ENCODE data around the gene ESYT3.
A peak's percentile ranks its signal among the peaks of the same experiment; 100 is the strongest.

The ESYT3 gene

DNA sequence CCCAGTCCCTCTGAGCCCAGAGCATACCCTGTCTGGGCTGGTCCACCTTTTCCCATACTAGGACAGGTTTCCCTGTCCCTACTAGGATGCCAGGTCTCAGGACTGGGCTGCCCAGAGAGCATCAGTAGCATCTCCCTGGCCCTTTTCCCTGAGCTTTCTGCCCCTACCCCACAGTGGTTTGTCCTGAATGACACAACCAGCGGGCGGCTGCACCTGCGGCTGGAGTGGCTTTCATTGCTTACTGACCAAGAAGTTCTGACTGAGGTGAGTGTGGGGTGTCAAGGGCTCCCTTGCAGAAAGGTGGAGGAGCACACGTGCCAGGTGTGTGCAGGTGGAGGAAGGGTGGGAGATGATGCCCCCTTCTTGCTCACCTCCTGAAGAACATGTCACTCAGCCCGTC is 33.5 kb downstream of the ESYT3 start:
- Histone ChIP-seq H3K27me3 (ENCODE audit: control insufficient read depth in 1 of 2, insufficient read depth in 2 of 2, low read length in 2 of 2) (no peaks in the 10 kb centered on the region), H3K27ac (ENCODE audit: low read depth, low read length) (no peak overlapping the region), H3K9ac (ENCODE audit: low read length) (no peak overlapping the region), H3K4me3 (ENCODE audit: low read depth in 1 of 2, low read length in 2 of 2) (no peak overlapping the region), H3K9me3 (ENCODE audit: low read length) (no peaks in the 10 kb centered on the region), H3K4me1 (ENCODE audit: insufficient read depth, low read length) (peaks cover 33% of the 10 kb centered on the region), H3K36me3 (ENCODE audit: insufficient read depth, low read length) (no peaks in the 10 kb centered on the region)

DNA sequence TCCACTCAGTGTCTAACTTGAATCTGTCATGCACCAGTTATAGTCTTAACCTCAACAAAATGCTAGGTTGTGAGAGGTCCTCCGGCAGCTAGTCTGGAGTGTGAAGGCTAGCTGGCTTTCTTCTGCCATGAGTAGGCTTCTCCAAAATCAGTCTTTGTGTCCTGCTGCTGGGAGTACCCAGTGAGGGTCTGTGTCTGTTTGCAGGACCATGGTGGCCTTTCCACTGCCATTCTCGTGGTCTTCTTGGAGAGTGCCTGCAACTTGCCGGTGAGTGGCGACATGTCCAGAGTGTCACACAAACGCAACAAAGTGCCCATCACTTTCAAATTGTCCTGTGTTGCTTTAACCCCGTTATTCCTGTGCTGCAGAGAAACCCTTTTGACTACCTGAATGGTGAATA is 34.0 kb downstream of the ESYT3 start:
- no peak overlapping the region for H3K4me3 ChIP-seq (ENCODE audit: low read depth in 1 of 2, low read length in 2 of 2)
- H3K27me3 ChIP-seq (ENCODE audit: control insufficient read depth in 1 of 2, insufficient read depth in 2 of 2, low read length in 2 of 2): no peaks in the 10 kb centered on the region
- H3K9me3 ChIP-seq (ENCODE audit: low read length): no peaks in the 10 kb centered on the region
- H3K27ac ChIP-seq (ENCODE audit: low read depth, low read length): no peak overlapping the region
- no peak overlapping the region for H3K9ac ChIP-seq (ENCODE audit: low read length)
- H3K4me1 ChIP-seq (ENCODE audit: insufficient read depth, low read length): peaks cover 33% of the 10 kb centered on the region
- H3K36me3 ChIP-seq (ENCODE audit: insufficient read depth, low read length): no peaks in the 10 kb centered on the region

DNA sequence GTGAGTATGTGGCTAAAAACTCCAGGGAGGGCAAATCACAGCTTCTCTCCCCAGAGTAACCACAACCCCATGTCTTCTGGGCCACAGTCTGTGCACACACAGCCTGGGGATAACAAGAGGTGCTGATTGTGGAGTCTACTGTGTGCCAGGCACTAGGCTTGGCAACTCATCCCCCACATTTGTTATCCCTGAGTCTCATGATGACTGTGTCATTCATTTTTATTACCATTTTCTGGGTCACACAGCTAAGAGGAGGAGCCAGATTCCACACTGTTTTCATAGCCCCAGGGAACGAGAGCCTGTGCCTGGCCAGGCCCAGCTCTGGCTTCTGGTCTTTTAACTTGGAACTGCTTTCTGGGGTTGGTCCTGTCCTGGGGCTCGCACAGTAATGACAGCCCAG is 34.5 kb downstream of the ESYT3 start:
- Histone ChIP-seq H3K27ac (ENCODE audit: low read depth, low read length) (peak overlapping the region; percentile 59), H3K4me3 (ENCODE audit: low read depth in 1 of 2, low read length in 2 of 2) (no peak overlapping the region), H3K36me3 (ENCODE audit: insufficient read depth, low read length) (no peaks in the 10 kb centered on the region), H3K9me3 (ENCODE audit: low read length) (no peaks in the 10 kb centered on the region), H3K4me1 (ENCODE audit: insufficient read depth, low read length) (peaks cover 33% of the 10 kb centered on the region), H3K9ac (ENCODE audit: low read length) (no peak overlapping the region), H3K27me3 (ENCODE audit: control insufficient read depth in 1 of 2, insufficient read depth in 2 of 2, low read length in 2 of 2) (no peaks in the 10 kb centered on the region)

DNA sequence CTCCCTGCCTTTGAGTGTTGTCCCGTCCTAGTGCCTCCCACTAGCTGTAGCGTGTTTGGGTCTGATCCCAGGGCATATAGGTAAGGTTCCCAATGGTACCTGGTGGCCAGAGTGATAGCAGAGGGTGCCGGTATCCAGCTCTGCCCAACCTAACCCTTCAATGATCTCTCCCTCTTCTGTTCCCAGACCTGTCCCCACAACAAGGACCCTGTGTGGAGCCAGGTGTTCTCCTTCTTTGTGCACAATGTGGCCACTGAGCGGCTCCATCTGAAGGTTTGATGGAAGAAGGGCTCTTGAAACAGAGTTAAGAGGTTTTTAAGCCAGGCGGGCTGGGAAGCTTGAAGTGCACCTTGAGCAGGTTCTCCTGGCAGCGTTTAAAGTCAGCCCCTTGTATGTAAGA is 35.5 kb downstream of the ESYT3 start:
- H3K4me3 ChIP-seq (ENCODE audit: low read depth in 1 of 2, low read length in 2 of 2): no peak overlapping the region
- no peaks in the 10 kb centered on the region for H3K27me3 ChIP-seq (ENCODE audit: control insufficient read depth in 1 of 2, insufficient read depth in 2 of 2, low read length in 2 of 2)
- no peaks in the 10 kb centered on the region for H3K36me3 ChIP-seq (ENCODE audit: insufficient read depth, low read length)
- H3K27ac ChIP-seq (ENCODE audit: low read depth, low read length): peak overlapping the region; percentile 59
- no peak overlapping the region for H3K9ac ChIP-seq (ENCODE audit: low read length)
- H3K9me3 ChIP-seq (ENCODE audit: low read length): no peaks in the 10 kb centered on the region
- peaks cover 33% of the 10 kb centered on the region for H3K4me1 ChIP-seq (ENCODE audit: insufficient read depth, low read length)

DNA sequence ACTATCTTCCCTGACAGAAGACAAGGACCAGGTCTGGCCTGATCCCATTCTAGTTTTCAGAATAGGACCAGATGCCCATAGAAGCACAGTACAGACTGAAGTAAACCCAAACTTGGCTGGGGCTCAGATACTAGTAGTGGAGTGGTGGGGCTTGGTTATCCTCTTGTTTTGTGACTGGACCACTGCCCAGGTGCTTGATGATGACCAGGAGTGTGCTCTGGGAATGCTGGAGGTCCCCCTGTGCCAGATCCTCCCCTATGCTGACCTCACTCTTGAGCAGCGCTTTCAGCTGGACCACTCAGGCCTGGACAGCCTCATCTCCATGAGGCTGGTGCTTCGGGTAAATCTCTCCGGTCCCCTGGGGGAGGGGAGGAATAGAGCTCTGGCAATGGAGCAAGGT is 36.3 kb downstream of the ESYT3 start:
- Histone ChIP-seq H3K36me3 (ENCODE audit: insufficient read depth, low read length) (no peaks in the 10 kb centered on the region), H3K9me3 (ENCODE audit: low read length) (no peaks in the 10 kb centered on the region), H3K4me3 (ENCODE audit: low read depth in 1 of 2, low read length in 2 of 2) (no peak overlapping the region), H3K9ac (ENCODE audit: low read length) (no peak overlapping the region), H3K4me1 (ENCODE audit: insufficient read depth, low read length) (peaks cover 33% of the 10 kb centered on the region), H3K27me3 (ENCODE audit: control insufficient read depth in 1 of 2, insufficient read depth in 2 of 2, low read length in 2 of 2) (no peaks in the 10 kb centered on the region), H3K27ac (ENCODE audit: low read depth, low read length) (peak overlapping the region; percentile 59)

DNA sequence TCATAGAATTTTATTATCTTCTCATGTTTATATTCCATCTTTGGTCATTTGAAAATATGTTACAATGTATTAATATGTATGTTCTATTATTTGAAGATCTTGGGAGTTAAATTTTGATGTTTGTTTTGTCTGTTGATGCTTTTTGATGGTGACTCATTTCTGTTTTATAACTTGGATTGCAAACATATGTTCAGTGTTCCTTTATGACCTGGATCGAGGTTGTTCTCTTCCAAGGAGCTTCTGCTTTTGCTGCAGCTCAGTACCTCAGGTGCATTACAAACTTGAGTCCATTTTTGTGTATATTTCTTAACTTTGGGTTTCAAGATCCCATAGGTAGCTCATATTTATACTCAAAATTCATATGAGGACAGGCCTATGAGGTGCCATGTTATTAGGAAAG is 37.1 kb downstream of the ESYT3 start:
- H3K36me3 ChIP-seq (ENCODE audit: insufficient read depth, low read length): no peaks in the 10 kb centered on the region
- H3K9me3 ChIP-seq (ENCODE audit: low read length): no peaks in the 10 kb centered on the region
- no peak overlapping the region for H3K9ac ChIP-seq (ENCODE audit: low read length)
- peaks cover 33% of the 10 kb centered on the region for H3K4me1 ChIP-seq (ENCODE audit: insufficient read depth, low read length)
- no peak overlapping the region for H3K4me3 ChIP-seq (ENCODE audit: low read depth in 1 of 2, low read length in 2 of 2)
- H3K27ac ChIP-seq (ENCODE audit: low read depth, low read length): peak overlapping the region; percentile 54
- H3K27me3 ChIP-seq (ENCODE audit: control insufficient read depth in 1 of 2, insufficient read depth in 2 of 2, low read length in 2 of 2): no peaks in the 10 kb centered on the region

DNA sequence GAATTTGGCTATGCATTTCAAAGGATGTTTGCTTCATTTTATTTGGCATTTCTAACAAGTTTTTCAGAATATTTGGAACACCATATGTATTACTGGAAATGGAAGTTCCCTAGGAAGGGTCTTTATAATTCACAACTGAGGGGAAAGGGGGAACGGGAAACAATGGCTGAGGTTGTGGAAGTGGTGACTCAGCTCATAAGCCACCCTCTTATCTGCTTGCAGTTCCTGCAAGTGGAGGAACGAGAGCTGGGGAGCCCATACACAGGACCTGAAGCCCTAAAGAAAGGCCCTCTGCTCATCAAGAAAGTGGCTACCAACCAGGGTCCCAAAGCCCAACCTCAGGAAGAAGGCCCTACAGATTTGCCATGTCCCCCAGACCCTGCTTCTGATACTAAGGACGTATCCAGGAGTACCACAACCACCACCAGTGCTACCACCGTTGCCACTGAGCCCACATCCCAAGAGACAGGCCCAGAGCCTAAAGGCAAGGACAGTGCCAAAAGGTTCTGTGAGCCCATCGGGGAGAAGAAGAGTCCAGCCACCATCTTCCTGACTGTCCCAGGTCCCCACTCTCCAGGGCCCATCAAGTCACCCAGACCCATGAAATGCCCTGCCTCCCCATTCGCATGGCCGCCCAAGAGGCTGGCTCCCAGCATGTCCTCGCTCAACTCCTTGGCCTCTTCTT is 37.9 kb downstream of the ESYT3 start:
- Histone ChIP-seq H3K36me3 (ENCODE audit: insufficient read depth, low read length) (no peaks in the 10 kb centered on the region), H3K9me3 (ENCODE audit: low read length) (no peaks in the 10 kb centered on the region), H3K27ac (ENCODE audit: low read depth, low read length) (no peak overlapping the region), H3K9ac (ENCODE audit: low read length) (no peak overlapping the region), H3K27me3 (ENCODE audit: control insufficient read depth in 1 of 2, insufficient read depth in 2 of 2, low read length in 2 of 2) (no peaks in the 10 kb centered on the region), H3K4me3 (ENCODE audit: low read depth in 1 of 2, low read length in 2 of 2) (no peak overlapping the region), H3K4me1 (ENCODE audit: insufficient read depth, low read length) (peaks cover 33% of the 10 kb centered on the region)

DNA sequence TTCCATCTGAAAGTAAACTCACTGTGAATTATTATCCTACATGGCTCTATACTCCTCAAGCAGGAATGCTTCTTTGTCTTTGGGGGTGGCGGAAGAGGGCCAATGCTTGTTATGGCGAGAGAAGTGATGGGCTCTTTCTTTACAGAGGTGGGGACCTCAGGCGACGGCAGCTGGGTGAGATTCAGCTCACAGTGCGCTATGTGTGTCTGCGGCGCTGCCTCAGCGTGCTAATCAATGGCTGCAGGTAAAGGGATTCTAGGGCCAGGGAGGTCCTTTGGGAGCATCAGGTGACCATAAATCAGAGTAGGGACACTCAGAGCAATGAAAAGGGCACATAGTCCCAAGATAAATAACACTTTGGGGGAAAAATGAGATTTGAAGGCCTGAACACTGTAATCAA is 39.0 kb downstream of the ESYT3 start:
- H3K9me3 ChIP-seq (ENCODE audit: low read length): no peaks in the 10 kb centered on the region
- H3K27me3 ChIP-seq (ENCODE audit: control insufficient read depth in 1 of 2, insufficient read depth in 2 of 2, low read length in 2 of 2): no peaks in the 10 kb centered on the region
- peaks cover 27% of the 10 kb centered on the region for H3K4me1 ChIP-seq (ENCODE audit: insufficient read depth, low read length)
- H3K27ac ChIP-seq (ENCODE audit: low read depth, low read length): no peak overlapping the region
- no peaks in the 10 kb centered on the region for H3K36me3 ChIP-seq (ENCODE audit: insufficient read depth, low read length)
- H3K4me3 ChIP-seq (ENCODE audit: low read depth in 1 of 2, low read length in 2 of 2): no peak overlapping the region
- no peak overlapping the region for H3K9ac ChIP-seq (ENCODE audit: low read length)

DNA sequence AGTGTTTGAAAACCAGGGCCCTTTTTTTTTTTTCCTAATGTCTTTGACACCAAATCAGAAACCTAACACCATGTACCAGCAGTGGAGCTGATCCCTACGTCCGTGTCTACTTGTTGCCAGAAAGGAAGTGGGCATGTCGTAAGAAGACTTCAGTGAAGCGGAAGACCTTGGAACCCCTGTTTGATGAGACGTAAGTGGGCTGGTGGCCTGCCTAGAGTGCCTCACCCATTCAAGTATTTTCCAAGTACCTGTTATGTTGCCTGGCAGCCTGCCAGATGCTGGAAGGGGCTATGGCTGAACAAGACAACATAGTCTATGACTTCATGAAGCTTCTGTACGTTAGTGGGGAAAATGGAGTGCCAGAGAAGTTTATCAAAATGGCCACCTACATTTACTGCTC is 39.7 kb downstream of the ESYT3 start:
- no peak overlapping the region for H3K4me3 ChIP-seq (ENCODE audit: low read depth in 1 of 2, low read length in 2 of 2)

DNA sequence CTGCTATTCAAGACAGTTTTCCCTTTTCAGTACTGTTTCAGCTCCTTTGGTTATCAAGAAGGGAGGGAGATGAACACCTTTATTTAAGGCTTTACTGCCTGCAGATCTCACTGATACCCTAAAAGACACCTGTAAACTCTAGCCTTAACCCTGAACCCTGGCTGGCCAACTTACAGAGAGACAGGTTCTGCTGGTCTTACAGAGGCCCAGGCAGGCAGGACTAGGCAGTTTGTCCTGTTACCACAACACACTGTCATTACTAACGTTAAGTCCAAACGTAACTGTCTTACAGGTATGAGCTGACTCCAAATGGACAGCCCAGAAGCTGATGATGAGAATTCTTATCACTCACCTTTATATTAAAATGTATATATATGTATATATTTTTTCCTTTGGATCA is 42.1 kb downstream of the ESYT3 start:
- no peak overlapping the region for H3K4me3 ChIP-seq (ENCODE audit: low read depth in 1 of 2, low read length in 2 of 2)
- H3K36me3 ChIP-seq (ENCODE audit: insufficient read depth, low read length): no peaks in the 10 kb centered on the region
- no peak overlapping the region for H3K9ac ChIP-seq (ENCODE audit: low read length)
- no peaks in the 10 kb centered on the region for H3K4me1 ChIP-seq (ENCODE audit: insufficient read depth, low read length)
- no peaks in the 10 kb centered on the region for H3K9me3 ChIP-seq (ENCODE audit: low read length)
- H3K27me3 ChIP-seq (ENCODE audit: control insufficient read depth in 1 of 2, insufficient read depth in 2 of 2, low read length in 2 of 2): no peaks in the 10 kb centered on the region
- no peak overlapping the region for H3K27ac ChIP-seq (ENCODE audit: low read depth, low read length)

More for the DNA sequence above, 39.7 kb downstream of the ESYT3 start:
- Histone ChIP-seq H3K27me3 (ENCODE audit: control insufficient read depth in 1 of 2, insufficient read depth in 2 of 2, low read length in 2 of 2) (no peaks in the 10 kb centered on the region), H3K36me3 (ENCODE audit: insufficient read depth, low read length) (no peaks in the 10 kb centered on the region), H3K9me3 (ENCODE audit: low read length) (no peaks in the 10 kb centered on the region), H3K27ac (ENCODE audit: low read depth, low read length) (no peak overlapping the region), H3K4me1 (ENCODE audit: insufficient read depth, low read length) (peaks cover 20% of the 10 kb centered on the region), H3K9ac (ENCODE audit: low read length) (no peak overlapping the region)

DNA sequence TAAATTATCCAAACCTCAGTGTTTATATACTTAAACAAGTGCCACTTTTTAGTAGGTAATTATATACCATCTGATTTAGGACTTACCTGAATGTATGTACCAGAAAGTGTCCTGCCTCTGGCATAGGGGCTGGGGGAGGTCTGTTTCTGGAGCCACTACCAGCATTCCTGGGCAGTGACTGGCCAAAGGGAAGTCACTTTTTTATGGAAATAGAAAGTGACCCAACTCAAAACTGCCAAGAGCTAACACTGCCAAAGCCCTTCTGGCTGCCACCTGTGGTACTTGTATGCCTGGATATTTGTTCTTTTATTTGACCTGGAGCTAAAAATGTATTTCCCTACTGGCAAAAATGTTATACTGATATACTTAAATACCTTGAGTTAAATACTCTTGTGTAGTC is 42.7 kb downstream of the ESYT3 start:
- Histone ChIP-seq H3K9ac (ENCODE audit: low read length) (no peak overlapping the region), H3K27ac (ENCODE audit: low read depth, low read length) (no peak overlapping the region), H3K27me3 (ENCODE audit: control insufficient read depth in 1 of 2, insufficient read depth in 2 of 2, low read length in 2 of 2) (no peaks in the 10 kb centered on the region), H3K4me1 (ENCODE audit: insufficient read depth, low read length) (no peaks in the 10 kb centered on the region), H3K4me3 (ENCODE audit: low read depth in 1 of 2, low read length in 2 of 2) (no peak overlapping the region), H3K36me3 (ENCODE audit: insufficient read depth, low read length) (no peaks in the 10 kb centered on the region), H3K9me3 (ENCODE audit: low read length) (no peaks in the 10 kb centered on the region)

DNA sequence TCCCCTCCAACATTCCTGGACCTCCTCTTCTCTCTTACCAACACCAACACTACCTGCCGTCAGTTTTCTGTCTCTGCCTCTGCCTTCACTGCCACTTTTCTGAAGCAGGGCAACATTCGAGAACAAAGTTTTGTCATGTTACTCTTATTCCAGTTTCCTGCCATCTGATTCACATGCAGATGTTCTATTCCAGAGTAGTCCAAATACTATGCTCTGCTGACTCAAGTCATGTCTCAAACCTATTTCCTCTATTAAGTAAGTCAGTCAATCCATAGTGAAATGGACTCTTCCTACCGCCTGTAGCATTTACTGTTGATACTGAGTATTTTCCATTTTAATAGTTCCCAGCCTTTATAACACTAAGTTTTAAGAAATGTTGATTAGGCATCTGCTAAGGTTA is 43.4 kb downstream of the ESYT3 start:
- Histone ChIP-seq H3K9me3 (ENCODE audit: low read length) (no peaks in the 10 kb centered on the region), H3K27ac (ENCODE audit: low read depth, low read length) (no peak overlapping the region), H3K27me3 (ENCODE audit: control insufficient read depth in 1 of 2, insufficient read depth in 2 of 2, low read length in 2 of 2) (no peaks in the 10 kb centered on the region), H3K4me3 (ENCODE audit: low read depth in 1 of 2, low read length in 2 of 2) (no peak overlapping the region), H3K9ac (ENCODE audit: low read length) (no peak overlapping the region), H3K36me3 (ENCODE audit: insufficient read depth, low read length) (no peaks in the 10 kb centered on the region), H3K4me1 (ENCODE audit: insufficient read depth, low read length) (no peaks in the 10 kb centered on the region)

All from muscle layer of colon (tissue), 2 donors.